Hematopoietic multipotent progenitor cell treated with erythropoietin and hydrocortisone succinate and interleukin-3 and kit ligand, for 4 days (in vitro differentiated cells): ENCODE measurements around the gene STXBP1.
"Not testable (repeated sequence)": the region's sequence is repeated elsewhere in the genome, so short reads cannot be mapped to it uniquely, and the experiment has no call there.

Experiments used
- DNase-seq: peaks from one replicate; pipeline ENCODE4 v3.0.0-alpha.2; 2015

The STXBP1 gene

GRCh38 chr9:127611899-127612790, at the start of gene STXBP1:
Gene STXBP1, plus strand, starts transcription at chr9:127612277. Its CDS starts 127 bp downstream, at chr9:127612404.
- peak; percentile 93 for DNase-seq

- peak; percentile 40 for DNase-seq
These were observed 49.7 kb upstream of the STXBP1 start for GRCh38 chr9:127562279-127562796.

- no peak for DNase-seq
These were observed 49.2 kb upstream of the STXBP1 start for GRCh38 chr9:127562841-127563401.

DNA sequence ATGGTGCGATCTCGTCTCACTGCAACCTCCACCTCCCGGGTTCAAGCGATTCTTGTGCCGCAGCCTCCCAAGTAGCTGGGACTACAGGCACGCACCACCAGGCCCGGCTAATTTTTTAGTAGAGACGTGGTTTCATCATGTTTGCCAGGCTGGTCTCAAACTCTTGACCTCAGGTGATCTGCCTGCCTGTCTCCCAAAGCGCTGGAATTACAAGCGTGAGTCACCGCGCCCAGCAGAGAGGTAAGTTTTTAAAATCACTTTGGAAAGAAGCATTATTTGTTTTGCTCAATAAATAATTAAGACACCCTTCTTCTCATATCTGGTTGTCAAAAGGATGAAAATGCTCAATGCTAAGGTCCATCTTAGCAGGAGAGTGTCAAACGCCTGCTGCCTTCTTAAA, 48.5 kb upstream of the STXBP1 start:
- no peak for DNase-seq

GRCh38 chr9:127565231-127565630, 46.8 kb upstream of the STXBP1 start:
- no peak for DNase-seq

DNA sequence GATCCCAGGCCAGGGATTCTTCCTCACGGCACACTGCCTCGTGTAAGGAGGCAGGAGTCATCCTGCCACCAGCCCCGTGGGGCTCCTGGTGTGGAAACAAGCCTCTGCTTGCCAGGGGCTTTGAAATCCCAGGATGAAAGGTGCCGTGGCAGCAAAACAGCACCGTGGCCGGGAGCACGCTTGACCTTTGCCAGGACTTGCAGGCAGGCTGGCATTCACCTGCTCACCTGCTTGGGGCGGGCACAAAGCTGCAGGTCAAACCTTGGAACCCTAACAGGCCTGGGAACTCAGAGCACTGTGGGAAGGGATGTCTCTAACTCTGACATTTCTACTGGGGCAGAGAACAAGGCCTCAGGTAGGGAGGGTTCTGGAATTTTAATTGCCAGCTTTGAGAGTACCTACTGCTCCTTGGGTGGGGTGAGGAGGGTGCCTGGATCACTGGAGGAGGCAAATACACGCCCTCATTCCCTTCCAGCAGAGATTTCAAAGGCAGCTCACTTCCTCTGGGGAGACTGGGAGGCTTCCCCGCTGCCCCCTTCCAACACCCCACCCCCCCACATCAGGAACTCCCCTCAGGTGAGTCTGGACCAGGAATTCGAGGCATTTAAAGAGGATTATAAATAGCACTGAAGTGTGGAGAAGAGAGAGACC, 45.6 kb upstream of the STXBP1 start:
- no peak for DNase-seq

- peak; percentile 78 for DNase-seq
These were observed 44.9 kb upstream of the STXBP1 start for GRCh38 chr9:127567035-127567729.

GRCh38 chr9:127567730-127568617, 44.1 kb upstream of the STXBP1 start:
- peak; percentile 57 for DNase-seq

- DNase-seq: peak; percentile 40
These were observed 43.5 kb upstream of the STXBP1 start for GRCh38 chr9:127568618-127568970.

GRCh38 chr9:127568971-127569885, 42.8 kb upstream of the STXBP1 start:
- DNase-seq: peak; percentile 94

- peak; percentile 50 for DNase-seq
These were observed 42.1 kb upstream of the STXBP1 start for GRCh38 chr9:127569886-127570401.

DNA sequence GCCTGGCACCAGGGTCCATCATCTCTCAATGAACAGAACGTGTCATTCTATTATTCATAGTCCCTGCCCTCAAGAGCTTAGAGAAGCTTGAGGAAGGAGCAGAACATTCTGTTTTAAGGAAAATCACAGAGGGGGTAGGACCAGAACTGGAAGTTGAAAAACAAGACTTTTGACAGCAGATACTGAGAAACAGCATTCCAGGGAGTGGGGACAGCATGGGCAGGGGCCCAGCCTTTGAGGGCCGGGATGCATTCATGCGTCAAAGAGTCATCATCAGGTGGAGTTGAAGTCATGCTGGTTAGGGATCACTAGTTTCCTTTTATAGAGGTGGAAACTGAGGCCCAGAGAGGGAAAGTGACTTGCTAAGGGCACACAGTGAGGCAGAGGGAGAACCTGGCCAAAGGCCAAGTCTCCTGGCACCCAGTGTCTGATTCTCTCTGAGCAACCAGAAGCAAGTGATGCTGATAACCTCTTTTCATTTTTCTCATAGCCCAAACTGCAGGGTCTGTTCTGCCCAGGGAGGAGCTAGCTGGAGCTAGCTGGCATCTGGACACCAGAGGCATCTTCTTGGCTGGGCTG, 41.5 kb upstream of the STXBP1 start:
- no peak for DNase-seq

DNA sequence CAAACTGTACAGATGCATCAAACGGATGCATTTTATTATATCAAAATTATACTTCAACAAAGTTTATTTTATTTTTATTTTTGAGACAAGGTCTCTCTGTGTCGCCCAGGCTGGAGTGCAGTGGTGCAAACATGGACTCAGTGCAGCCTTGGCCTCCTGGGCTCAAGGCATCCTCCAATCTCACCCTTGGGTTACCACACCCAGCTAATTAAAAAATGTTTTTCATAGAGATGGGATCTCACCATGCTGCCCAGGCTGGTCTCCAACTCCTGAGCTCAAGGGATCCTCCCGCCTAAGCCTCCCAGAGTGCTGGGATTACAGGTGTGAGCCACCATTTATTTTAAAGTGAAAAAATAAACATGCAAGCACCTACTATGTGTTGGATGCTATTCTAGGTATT, 40.1 kb upstream of the STXBP1 start:
- DNase-seq: no peak

- DNase-seq: no peak
These were observed 38.9 kb upstream of the STXBP1 start for GRCh38 chr9:127572961-127573721.

- DNase-seq: peak; percentile 40
These were observed 37.7 kb upstream of the STXBP1 start for GRCh38 chr9:127574072-127574993.

DNA sequence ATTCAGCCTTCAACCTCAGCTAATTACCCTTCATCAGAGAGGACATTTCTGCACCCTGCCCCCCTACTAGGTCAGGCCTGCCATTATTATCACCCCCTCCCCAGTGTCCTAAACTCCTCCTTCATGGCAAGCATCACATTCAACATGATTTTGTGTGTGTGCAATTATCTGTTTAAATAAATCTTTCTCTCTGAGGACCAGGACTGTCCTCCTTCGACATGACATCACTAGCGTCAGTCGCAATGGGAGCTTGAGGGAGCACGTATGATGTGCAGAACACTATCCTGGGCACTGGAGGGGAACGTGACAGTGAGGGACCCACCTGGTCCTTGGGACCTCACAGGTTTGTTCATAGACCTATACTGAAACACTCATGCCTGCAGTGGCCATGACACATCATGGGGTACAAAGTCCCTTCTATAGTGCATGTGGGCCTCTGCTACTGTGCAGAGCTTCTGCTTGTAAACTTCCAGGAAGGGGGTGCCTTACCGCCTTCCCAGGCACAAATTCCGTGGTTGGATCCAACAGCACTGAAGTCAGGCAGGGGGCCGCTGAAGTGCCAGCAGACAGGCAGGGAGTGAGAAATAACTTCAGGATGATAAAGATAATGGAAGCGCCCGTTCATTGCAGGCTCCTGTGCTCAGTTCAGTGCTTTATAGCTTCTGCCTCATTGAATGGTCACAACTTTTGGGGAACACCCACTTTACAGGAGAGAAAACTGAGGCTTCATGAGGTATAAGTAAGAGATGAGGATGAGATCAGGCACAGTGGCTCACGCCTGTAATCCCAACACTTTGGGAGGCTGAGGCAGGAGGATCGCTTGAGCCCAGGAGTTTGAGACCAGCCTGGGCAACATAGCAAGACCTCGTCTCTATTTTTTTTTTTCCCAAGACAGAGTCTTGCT, 36.0 kb upstream of the STXBP1 start:
- no peak for DNase-seq

GRCh38 chr9:127577194-127577593, 34.9 kb upstream of the STXBP1 start:
- DNase-seq: not testable (repeated sequence)
